ENCODE results near the gene RNF207.

GRCh38 chr1:6178751-6179563 lies 27.0 kb upstream of the RNF207 start:
- TF ChIP-seq CTCF (IDR thresholded peaks at IDR 0.05; ENCODE audit: control extremely low read depth in 1 of 3, insufficient read depth in 1 of 3, low read depth in 1 of 3, low read length in 3 of 3) = peak in 1 of 3 experiments; percentile 3; a peak in 1 of 4 replicates
- no peak for TF ChIP-seq JUN (IDR thresholded peaks at IDR 0.05; ENCODE audit: low read depth, low read length)
- TF ChIP-seq POLR2A (IDR thresholded peaks at IDR 0.05; ENCODE audit: control extremely low read depth in 1 of 2, low read depth in 2 of 2, low read length in 2 of 2) = no peak
- no peak for TF ChIP-seq EP300 (IDR thresholded peaks at IDR 0.05; ENCODE audit: borderline replicate concordance in 1 of 2, low read depth in 2 of 2, low read length in 2 of 2)
- TF ChIP-seq POLR2AphosphoS5 (IDR thresholded peaks at IDR 0.05; ENCODE audit: low read depth, low read length) = no peak
- 0 out of 2 replicates have a peak, but pooled peaks have one; percentile 2 for TF ChIP-seq RBBP5 (IDR thresholded peaks at IDR 0.05; ENCODE audit: borderline replicate concordance, low read depth, low read length)
- TF ChIP-seq TAF1 (IDR thresholded peaks at IDR 0.05; ENCODE audit: low read depth, low read length) = no peak
- no peak for TF ChIP-seq RXRA (IDR thresholded peaks at IDR 0.05; ENCODE audit: insufficient read depth, low read depth, low read length)
- TF ChIP-seq TEAD4 (IDR thresholded peaks at IDR 0.05; ENCODE audit: low read depth, low read length) = no peak
- no peak for TF ChIP-seq USF2 (IDR thresholded peaks at IDR 0.05; ENCODE audit: low read length)
- TF ChIP-seq NANOG (IDR thresholded peaks at IDR 0.05; ENCODE audit: insufficient read depth, low read depth, low read length, poor library complexity, severe bottlenecking) = no peak
